ENCODE data around the gene ELP4.

Gene ELP4

GRCh38 chr11:31770011-31770700 lies 260.6 kb downstream of the ELP4 start:
- DNase-seq (ENCODE audit: low read depth, low spot score): no peak

- no peak for DNase-seq (ENCODE audit: low read depth, low spot score)
Measured at GRCh38 chr11:31772412-31772811, 262.8 kb downstream of the ELP4 start.

- DNase-seq (ENCODE audit: low read depth, low spot score): no peak
Measured at GRCh38 chr11:31779374-31779791, 269.8 kb downstream of the ELP4 start.

- no peak for DNase-seq (ENCODE audit: low read depth, low spot score)
Measured at GRCh38 chr11:31780078-31780477, 270.5 kb downstream of the ELP4 start.

GRCh38 chr11:31780480-31780971 lies 271.0 kb downstream of the ELP4 start:
- DNase-seq (ENCODE audit: low read depth, low spot score): no peak

- no peak for DNase-seq (ENCODE audit: low read depth, low spot score)
Measured at GRCh38 chr11:31782257-31782656, 272.7 kb downstream of the ELP4 start.

- DNase-seq (ENCODE audit: low read depth, low spot score): no peak
Measured at GRCh38 chr11:31783252-31783651, 273.7 kb downstream of the ELP4 start.

GRCh38 chr11:31784611-31785010 lies 275.0 kb downstream of the ELP4 start:
- DNase-seq (ENCODE audit: low read depth, low spot score): no peak

- no peak for DNase-seq (ENCODE audit: low read depth, low spot score)
Measured at GRCh38 chr11:31786996-31787685, 277.6 kb downstream of the ELP4 start.

- DNase-seq (ENCODE audit: low read depth, low spot score): no peak
Measured at GRCh38 chr11:31788085-31788484, 278.5 kb downstream of the ELP4 start.

- DNase-seq (ENCODE audit: low read depth, low spot score): no peak
Measured at GRCh38 chr11:31790649-31791048, 281.1 kb downstream of the ELP4 start.

GRCh38 chr11:31792036-31792435 lies 282.5 kb downstream of the ELP4 start:
- no peak for DNase-seq (ENCODE audit: low read depth, low spot score)

GRCh38 chr11:31792456-31792855 lies 282.9 kb downstream of the ELP4 start:
- no peak for DNase-seq (ENCODE audit: low read depth, low spot score)

GRCh38 chr11:31793264-31793663 lies 283.7 kb downstream of the ELP4 start:
- DNase-seq (ENCODE audit: low read depth, low spot score): no peak

GRCh38 chr11:31794548-31794947 lies 285.0 kb downstream of the ELP4 start:
- no peak for DNase-seq (ENCODE audit: low read depth, low spot score)

- no peak for DNase-seq (ENCODE audit: low read depth, low spot score)
Measured at GRCh38 chr11:31795706-31796498, 286.3 kb downstream of the ELP4 start.

- no peak for DNase-seq (ENCODE audit: low read depth, low spot score)
Measured at GRCh38 chr11:31796499-31797189, 287.1 kb downstream of the ELP4 start.

- no peak for DNase-seq (ENCODE audit: low read depth, low spot score)
Measured at GRCh38 chr11:31797190-31798056, 287.9 kb downstream of the ELP4 start.

GRCh38 chr11:31798057-31798553 lies 288.5 kb downstream of the ELP4 start:
- no peak for DNase-seq (ENCODE audit: low read depth, low spot score)

Data from iPS DF 19.7 (cell line).